Right lobe of liver (tissue), 6 donors: ENCODE data around the gene NLRP12. TPM values are rescaled to one million over a fixed set of nuclear protein-coding genes. Genes with fewer than 3 reads are reported as not detected.

Experiments used
- ATAC-seq, 4 donors: fragments of 200-7000 bp; cut with Tn5 transposase; one replicate each; pipeline ENCODE4 v1.9.1; 2020; ENCODE audit warnings: mild to moderate bottlenecking in 4 of 4, moderate library complexity in 4 of 4
- DNase-seq, 3 donors: peaks; one replicate each; pipeline ENCODE4 v3.0.0-alpha.2; 2020
- H3K27ac ChIP-seq, 3 donors: fragments of 200-600 bp; one replicate each; pipeline ENCODE4 v1.8.0; 2022
- H3K27me3 ChIP-seq, 2 donors: fragments of 200-600 bp; one replicate each; pipeline ENCODE4 v1.8.0; 2022
- H3K36me3 ChIP-seq, 4 donors: fragments of 200-600 bp; sonication (generic) in 1 of 4; one replicate each; pipeline versions ENCODE4 v1.5.1 to v1.8.0; 2017 to 2022; ENCODE audit warnings: control low read depth in 1 of 4
- H3K4me1 ChIP-seq, 4 donors: fragments of 200-600 bp; sonication (generic) in 1 of 4; one replicate each; pipeline versions ENCODE4 v1.5.1 to v1.8.0; 2017 to 2022; ENCODE audit warnings: control low read depth in 1 of 4
- H3K4me3 ChIP-seq, 3 donors: fragments of 200-600 bp; one replicate each; pipeline ENCODE4 v1.8.0; 2022
- H3K9me3 ChIP-seq, 4 donors: fragments of 200-600 bp; sonication (generic) in 1 of 4; one replicate each; pipeline versions ENCODE4 v1.5.1 to v1.8.0; 2017 to 2022; ENCODE audit warnings: control low read depth in 1 of 4
- CTCF ChIP-seq, 4 donors: fragments of 200-600 bp in 3 of 4; fragments of 450-650 bp in 1 of 4; IDR thresholded peaks; one replicate each; pipeline versions ENCODE4 v1.5.1 to v1.8.0; 2016 to 2022; ENCODE audit warnings: antibody characterized with exemption in 4 of 4, mild to moderate bottlenecking in 2 of 4
- POLR2A ChIP-seq: fragments of 450-650 bp; IDR thresholded peaks from one replicate; pipeline ENCODE4 v1.6.1; 2017; ENCODE audit warnings: antibody characterized with exemption, mild to moderate bottlenecking
- WGBS: methylation state at CpG from one replicate; pipeline ENCODE4 v1.1.6; 2018; ENCODE audit warnings: low coverage, low lambda C conversion rate; ENCODE audit not compliant: insufficient coverage; ENCODE audit errors: missing lambda C conversion rate; 5-methylcytosine and 5-hydroxymethylcytosine counted together
- intact Hi-C, 2 donors: fragments of 100-400 bp; cut with DNase I; formaldehyde crosslinking; loops; one replicate each; pipeline versions ENCODE4 v1.11.2 to v1.14.1; 2022
- total RNA-seq, 6 experiments: library from RNA; depleted of rRNA in 2 of 6; stranded (reverse); fragments of >200 nt in 2 of 6; fragmentation: NEBNext Ultra II Directional in 3 of 6; extraction: Animal tissue kit (Norgen Biotek cat#: 25700) in 3 of 6; gene quantifications; one replicate each; pipeline versions ENCODE4 v1.1.0 to v1.2.4, GENCODE V29; 2016 to 2023
- donor health status: DM: no; HTN: yes; CAD: no.
- donor health status: DM: no; HTN: no; CAD: no.
- donor health status: DM: no; HTN: no; CAD: no.
- donor health status: DM: no; HTN: yes; CAD: no.
- donor health status: DM: no; HTN: yes; CAD: no.

Gene NLRP12
- total RNA-seq, 6 experiments from 2014 or later = 0.20 to 0.56 (median 0.34) TPM

GRCh38 chr19:53868892-53869804 lies 45.0 kb upstream of the NLRP12 start:
- TF ChIP-seq POLR2A (peak; percentile 74), CTCF (IDR thresholded peaks at IDR 0.05) (peak in 3 of 4 donors; percentile 10 to 62 (median 22))
- no CpG with 5 or more reads among the region's 75 CpGs for WGBS
- peak; percentile 91 to 93 (median 92) for DNase-seq
- Histone ChIP-seq H3K27ac (peak overlapping the region; percentile 56 to 88 (median 71)), H3K9me3 (no peaks in the 10 kb centered on the region), H3K27me3 (no peaks in the 10 kb centered on the region), H3K36me3 (peaks cover 0 to 4% (median 0%) of the 10 kb centered on the region in 4 donors), H3K4me3 (peak overlapping the region; percentile 57 to 88 (median 68)), H3K4me1 (peaks cover 0 to 15% (median 4%) of the 10 kb centered on the region in 4 donors)
- peak; percentile 75 to 83 (median 80) for ATAC-seq
- intact Hi-C loops = no loop called here

- intact Hi-C loops = no loop called here
- Histone ChIP-seq H3K36me3 (no peaks in the 10 kb centered on the region), H3K4me1 (peaks cover 0 to 18% (median 4%) of the 10 kb centered on the region in 4 donors), H3K4me3 (peak overlapping the region; percentile 57 to 88 (median 68)), H3K9me3 (no peaks in the 10 kb centered on the region), H3K27me3 (no peaks in the 10 kb centered on the region), H3K27ac (peak overlapping the region; percentile 56 to 88 (median 71))
- TF ChIP-seq CTCF (IDR thresholded peaks at IDR 0.05) = no peak
- TF ChIP-seq POLR2A = peak; percentile 1
- WGBS = 1% methylated on average over 8 of the region's 37 CpGs
- DNase-seq (peak; percentile 51 to 74 (median 60)), ATAC-seq (peak in 2 of 4 donors; percentile 1)
Observed at GRCh38 chr19:53868091-53868891, 44.2 kb upstream of the NLRP12 start.

- no peak for TF ChIP-seq CTCF (IDR thresholded peaks at IDR 0.05)
- peak; percentile 61 for TF ChIP-seq POLR2A
- Histone ChIP-seq H3K27me3 (no peaks in the 10 kb centered on the region), H3K9me3 (no peaks in the 10 kb centered on the region), H3K4me3 (peak within 1 kb of the TSS; percentile 57 to 88 (median 68)), H3K36me3 (no peaks in the 10 kb centered on the region), H3K27ac (peak within 1 kb of the TSS; percentile 56 to 88 (median 71)), H3K4me1 (peaks cover 0 to 18% (median 4%) of the 10 kb centered on the region in 4 donors)
- DNase-seq = peak; percentile 92 to 95 (median 95)
- WGBS = 15% methylated on average over 18 of the region's 37 CpGs
- peak; percentile 77 to 82 (median 80) for ATAC-seq
- intact Hi-C loops = no loop called here
Observed at GRCh38 chr19:53867225-53868090, 43.3 kb upstream of the NLRP12 start, which contains the start of gene MYADM. Gene MYADM (plus strand): TSS chr19:53867883. CDS start chr19:53873530, 5,647 bp downstream.

GRCh38 chr19:53866865-53867224 lies 42.7 kb upstream of the NLRP12 start:
- TF ChIP-seq CTCF (IDR thresholded peaks at IDR 0.05) = no peak
- TF ChIP-seq POLR2A = no peak
- H3K36me3 ChIP-seq = no peaks in the 10 kb centered on the region
- H3K4me3 ChIP-seq = peak overlapping the region in 1 of 3 donors; percentile 14
- peak overlapping the region; percentile 24 to 65 (median 40) for H3K27ac ChIP-seq
- no peaks in the 10 kb centered on the region for H3K27me3 ChIP-seq
- DNase-seq = no peak
- intact Hi-C loops = no loop called here
- peaks cover 0 to 18% (median 4%) of the 10 kb centered on the region in 4 donors for H3K4me1 ChIP-seq
- no peak for ATAC-seq
- WGBS = 59% methylated on average over 6 of the region's 14 CpGs
- no peaks in the 10 kb centered on the region for H3K9me3 ChIP-seq
